Right atrium auricular region (tissue), 2 donors: ENCODE results near the gene PSMD11. TPM values are rescaled to one million over a fixed set of nuclear protein-coding genes. Genes with fewer than 3 reads are reported as not detected.
"Not testable (repeated sequence)": the region's sequence is repeated elsewhere in the genome, so short reads cannot be mapped to it uniquely, and the experiment has no call there.

Source experiments
- DNase-seq: peaks from one replicate; pipeline ENCODE4 v3.0.0-alpha.2; 2019; ENCODE audit warnings: low spot score
- H3K27ac ChIP-seq, 2 donors: fragments of 200-600 bp; sonication (generic); 1 replicate in 1 of 2; 2 replicates in 1 of 2; pipeline ENCODE4 v1.5.1; 2016 to 2019
- H3K27me3 ChIP-seq, 2 donors: fragments of 200-600 bp; sonication (generic); one replicate each; pipeline versions ENCODE4 v1.5.1 to v1.6.0; 2017 to 2019
- H3K36me3 ChIP-seq: fragments of 200-600 bp; sonication (generic); one replicate; pipeline ENCODE4 v1.5.1; 2016
- H3K4me1 ChIP-seq, 2 donors: fragments of 200-600 bp; sonication (generic); one replicate each; pipeline versions ENCODE4 v1.5.1 to v1.6.0; 2017 to 2019
- H3K4me3 ChIP-seq, 2 donors: fragments of 200-600 bp; sonication (generic); 1 replicate in 1 of 2; 2 replicates in 1 of 2; pipeline ENCODE4 v1.5.1; 2017 to 2019; ENCODE audit warnings: mild to moderate bottlenecking in 1 of 2, moderate library complexity in 1 of 2
- H3K9me3 ChIP-seq, 2 donors: fragments of 200-600 bp; sonication (generic); one replicate each; pipeline ENCODE4 v1.5.1; 2019
- CTCF ChIP-seq, 2 donors: fragments of 200-600 bp; sonication (generic); IDR thresholded peaks; one replicate each; pipeline ENCODE4 v1.5.1; 2019; ENCODE audit warnings: antibody characterized with exemption in 2 of 2
- total RNA-seq, 2 donors: library from RNA; depleted of rRNA; stranded (reverse); fragments of >200 nt; gene quantifications; one replicate each; pipeline ENCODE4 v1.1.0, GENCODE V29; 2016

The PSMD11 gene
- total RNA-seq, 2 donors from 2014 or later, result 42.2 to 43.8 TPM

- no peaks in the 10 kb centered on the region for H3K9me3 ChIP-seq
- no peaks in the 10 kb centered on the region for H3K27me3 ChIP-seq
- H3K4me3 ChIP-seq, result no peak overlapping the region
- H3K4me1 ChIP-seq, result peaks cover 0 to 20% of the 10 kb centered on the region in 2 donors
- DNase-seq, result no peak
- no peak for TF ChIP-seq CTCF (IDR thresholded peaks at IDR 0.05)
- no peak overlapping the region for H3K27ac ChIP-seq
- H3K36me3 ChIP-seq, result peaks cover 53% of the 10 kb centered on the region
These were observed 2.6 kb downstream of the PSMD11 start for GRCh38 chr17:32446949-32447348.

GRCh38 chr17:32449963-32450362 lies 5.7 kb downstream of the PSMD11 start:
- H3K36me3 ChIP-seq, result peaks cover 80% of the 10 kb centered on the region

GRCh38 chr17:32450379-32450778 lies 6.1 kb downstream of the PSMD11 start:
- not testable (repeated sequence) for H3K9me3 ChIP-seq, H3K27ac ChIP-seq, H3K4me3 ChIP-seq, H3K27me3 ChIP-seq, DNase-seq
- Histone ChIP-seq H3K4me1 (peaks cover 0 to 11% of the 10 kb centered on the region in 2 donors), H3K36me3 (peaks cover 84% of the 10 kb centered on the region)

More at GRCh38 chr17:32449963-32450362, 5.7 kb downstream of the PSMD11 start:
- Histone ChIP-seq H3K4me3 (no peak overlapping the region), H3K9me3 (no peaks in the 10 kb centered on the region), H3K27ac (no peak overlapping the region), H3K4me1 (peaks cover 0 to 13% of the 10 kb centered on the region in 2 donors), H3K27me3 (no peaks in the 10 kb centered on the region)
- TF ChIP-seq CTCF (IDR thresholded peaks at IDR 0.05), result no peak
- DNase-seq, result no peak

GRCh38 chr17:32451879-32452278 lies 7.6 kb downstream of the PSMD11 start:
- H3K4me1 ChIP-seq, result no peaks in the 10 kb centered on the region
- no peaks in the 10 kb centered on the region for H3K9me3 ChIP-seq
- no peak overlapping the region for H3K4me3 ChIP-seq
- H3K27me3 ChIP-seq, result no peaks in the 10 kb centered on the region
- H3K27ac ChIP-seq, result no peak overlapping the region
- peaks cover 96% of the 10 kb centered on the region for H3K36me3 ChIP-seq
- no peak for DNase-seq
- no peak for TF ChIP-seq CTCF (IDR thresholded peaks at IDR 0.05)

GRCh38 chr17:32452281-32452680 lies 8.0 kb downstream of the PSMD11 start:
- no peak for TF ChIP-seq CTCF (IDR thresholded peaks at IDR 0.05)
- Histone ChIP-seq H3K36me3 (peaks cover 96% of the 10 kb centered on the region), H3K4me1 (no peaks in the 10 kb centered on the region), H3K9me3 (no peaks in the 10 kb centered on the region), H3K27me3 (no peaks in the 10 kb centered on the region), H3K27ac (no peak overlapping the region), H3K4me3 (no peak overlapping the region)
- no peak for DNase-seq

GRCh38 chr17:32453370-32453769 lies 9.1 kb downstream of the PSMD11 start:
- no peak for TF ChIP-seq CTCF (IDR thresholded peaks at IDR 0.05)
- no peaks in the 10 kb centered on the region for H3K9me3 ChIP-seq
- H3K4me1 ChIP-seq, result no peaks in the 10 kb centered on the region
- H3K27ac ChIP-seq, result no peak overlapping the region
- no peak for DNase-seq
- H3K4me3 ChIP-seq, result no peak overlapping the region
- peaks cover 96% of the 10 kb centered on the region for H3K36me3 ChIP-seq
- H3K27me3 ChIP-seq, result no peaks in the 10 kb centered on the region
